SKM-1 treated with dmso at 0.1 percent for 144 hours (cell line): ENCODE measurements around the gene AKT3.

Experiments used
- DNase-seq: peaks from one replicate; lab custom pipeline; 2025; ENCODE audit not compliant: unreplicated experiment; lab: John Stamatoyannopoulos, UW

Gene AKT3

DNA sequence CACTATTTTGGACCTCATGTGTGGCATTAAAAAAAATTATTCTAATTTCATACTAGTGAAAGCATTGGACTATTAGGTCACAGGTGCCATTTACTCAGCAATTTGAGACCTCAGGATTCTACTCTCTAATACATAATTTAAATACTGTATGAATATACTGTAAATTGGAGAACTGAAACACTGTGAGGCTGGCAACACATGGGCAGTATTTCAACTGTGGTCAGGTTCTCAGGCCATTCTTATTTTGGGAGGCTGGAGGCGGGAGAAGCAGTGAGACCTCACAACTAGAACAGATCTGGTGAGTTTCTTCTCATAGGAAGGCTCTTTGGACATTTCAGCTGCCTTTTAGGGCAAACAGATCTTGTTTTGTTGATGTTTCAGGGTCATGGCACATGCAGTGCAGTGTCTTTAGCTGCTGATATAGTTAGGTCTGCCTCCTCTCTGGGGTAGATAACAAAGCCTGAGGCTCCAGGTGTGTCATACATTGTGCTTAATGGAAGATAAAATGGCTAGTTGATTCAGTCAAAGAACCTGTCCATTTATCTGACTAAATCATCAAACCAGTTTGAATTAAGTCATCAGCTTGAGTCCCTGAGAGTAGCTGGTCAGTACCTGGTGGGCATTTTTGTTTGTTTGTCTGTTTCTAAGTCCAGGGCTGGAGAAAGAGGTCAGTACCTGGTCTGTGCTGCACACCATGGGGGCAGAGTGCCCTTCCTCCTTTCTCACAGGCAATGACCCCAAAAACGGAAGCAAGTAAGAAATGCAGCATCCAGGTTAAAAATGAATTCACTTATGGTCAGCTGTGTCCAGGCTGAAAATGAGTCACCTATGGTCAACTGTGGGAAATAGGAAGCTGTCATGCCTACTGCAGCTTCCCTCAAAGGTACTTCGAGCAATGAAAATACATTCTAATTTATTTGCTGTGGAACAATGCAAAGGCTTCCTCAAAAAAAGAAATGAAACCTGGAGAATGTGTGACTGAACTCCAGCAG, 378.0 kb downstream of the AKT3 start:
- peak; percentile 42 for DNase-seq

GRCh38 chr1:243471026-243471685, 378.9 kb downstream of the AKT3 start:
- peak; percentile 69 for DNase-seq

GRCh38 chr1:243470502-243470901, 379.5 kb downstream of the AKT3 start:
- no peak for DNase-seq

- no peak for DNase-seq
Observed at GRCh38 chr1:243469497-243469896, 380.5 kb downstream of the AKT3 start.

- DNase-seq = no peak
Observed at GRCh38 chr1:243465738-243466137, 384.3 kb downstream of the AKT3 start.

- no peak for DNase-seq
Observed at GRCh38 chr1:243465081-243465480, 385.0 kb downstream of the AKT3 start.

DNA sequence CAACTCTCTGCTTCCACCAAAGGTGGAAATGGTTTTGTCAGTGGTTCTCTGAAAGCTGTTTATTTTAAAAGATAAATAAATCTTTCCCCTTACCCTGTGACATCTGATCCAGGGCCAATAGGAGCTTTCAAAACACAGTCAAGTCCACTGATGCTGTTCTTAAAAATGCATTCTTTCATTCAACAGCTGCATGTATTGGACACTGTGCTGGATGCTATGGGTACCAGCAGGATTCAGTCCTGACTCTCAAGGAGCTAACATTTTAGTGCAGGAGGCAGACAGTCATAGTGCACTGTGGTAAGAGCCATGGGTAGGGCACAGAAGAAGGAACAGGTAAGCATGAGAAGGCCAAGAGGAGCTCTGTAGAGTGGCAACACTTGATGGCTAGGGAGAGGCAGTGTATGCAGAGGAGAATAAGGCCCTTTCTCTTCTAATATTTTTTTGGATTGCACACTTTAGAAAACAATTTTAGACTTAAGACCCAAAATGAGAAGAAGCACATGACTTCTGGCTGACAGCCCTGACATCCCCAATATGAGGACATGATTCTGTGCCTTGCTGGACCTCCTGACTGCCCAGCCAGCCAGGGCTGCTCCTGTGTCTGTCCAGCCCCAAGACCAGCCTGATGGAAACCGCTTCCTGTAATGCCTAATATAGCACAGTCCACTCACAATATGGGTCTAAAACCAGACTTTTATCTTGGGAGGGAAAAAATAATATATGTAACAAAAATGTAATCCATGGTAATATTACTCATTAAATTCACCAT, 386.9 kb downstream of the AKT3 start:
- no peak for DNase-seq

GRCh38 chr1:243461700-243462099, 388.3 kb downstream of the AKT3 start:
- DNase-seq = no peak

GRCh38 chr1:243459059-243459458, 391.0 kb downstream of the AKT3 start:
- DNase-seq = peak; percentile 92

DNA sequence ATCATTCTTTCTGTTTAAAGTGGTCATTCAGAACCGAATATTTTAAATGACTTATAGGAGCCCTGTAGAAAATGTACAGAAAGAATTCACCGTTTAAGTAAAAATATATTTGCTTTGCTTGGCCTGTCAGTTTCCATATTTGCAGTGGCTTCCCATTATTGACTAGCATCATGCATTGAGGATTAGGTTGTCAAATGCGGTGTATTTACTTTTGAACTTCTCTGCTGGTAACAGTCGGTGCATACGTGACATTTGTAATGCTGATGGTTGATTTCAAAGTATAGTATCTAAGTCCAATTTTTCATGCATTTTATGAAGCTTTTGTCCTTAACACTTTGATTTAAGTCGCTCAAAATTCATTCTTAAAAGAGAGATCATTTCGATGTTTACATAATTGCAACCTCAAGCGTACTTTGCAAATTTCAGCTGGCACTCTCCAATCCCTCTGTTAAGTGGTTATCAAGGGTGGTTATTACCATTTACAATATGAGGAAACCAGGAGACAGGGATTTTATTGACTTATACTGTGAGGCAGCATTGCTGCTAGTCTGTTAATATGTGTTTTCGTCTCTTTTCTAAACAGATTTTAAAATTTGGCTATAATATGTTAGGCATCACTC, 392.6 kb downstream of the AKT3 start:
- no peak for DNase-seq

GRCh38 chr1:243455760-243456651, 394.0 kb downstream of the AKT3 start:
- no peak for DNase-seq

- DNase-seq = no peak
Observed at GRCh38 chr1:243454328-243454997, 395.6 kb downstream of the AKT3 start.

GRCh38 chr1:243452092-243452491, 398.0 kb downstream of the AKT3 start:
- DNase-seq = peak; percentile 96

DNA sequence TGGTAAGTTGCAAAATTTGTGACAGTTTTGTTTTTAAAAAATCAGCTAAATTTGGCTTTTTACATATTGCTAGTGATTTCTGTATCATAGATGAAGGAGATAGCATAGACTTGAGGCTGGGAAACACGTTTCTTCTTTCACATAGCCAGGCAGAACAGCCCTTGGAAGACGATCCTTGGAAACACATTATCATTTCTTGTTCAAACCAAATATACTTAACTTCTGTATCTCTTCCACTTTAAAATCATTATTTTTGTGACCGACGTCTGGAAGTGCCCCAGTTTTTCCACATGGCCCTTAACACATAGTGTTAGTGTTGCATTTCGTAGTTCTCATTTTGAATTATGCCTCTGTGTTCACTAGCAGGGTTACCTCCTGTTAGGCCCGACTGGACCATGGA, 400.7 kb downstream of the AKT3 start:
- DNase-seq = no peak

- no peak for DNase-seq
Observed at GRCh38 chr1:243447844-243448243, 402.2 kb downstream of the AKT3 start.

- no peak for DNase-seq
Observed at GRCh38 chr1:243447347-243447746, 402.7 kb downstream of the AKT3 start.

- no peak for DNase-seq
Observed at GRCh38 chr1:243443557-243443956, 406.5 kb downstream of the AKT3 start.

DNA sequence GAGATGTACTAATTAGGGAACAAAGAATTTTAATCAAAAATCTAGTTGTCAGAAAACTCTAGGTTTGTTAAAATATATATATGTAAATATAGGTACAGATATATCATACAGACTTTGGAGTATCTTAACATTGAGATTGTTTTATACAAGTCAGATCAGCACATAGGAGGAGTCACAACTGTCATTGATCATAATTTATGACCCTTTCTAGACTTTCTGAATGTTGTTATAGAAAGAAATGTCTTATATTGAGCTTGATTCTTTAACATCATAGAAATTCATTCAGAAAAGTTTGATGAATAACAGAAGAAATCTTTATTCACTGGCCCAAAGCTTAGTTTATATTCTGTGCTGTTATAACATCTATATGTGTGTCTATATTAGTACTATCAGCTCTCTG, 408.4 kb downstream of the AKT3 start:
- no peak for DNase-seq

GRCh38 chr1:243440406-243440805, 409.6 kb downstream of the AKT3 start:
- DNase-seq = no peak
